ENCODE data around the gene SBF2.

The SBF2 gene

DNA sequence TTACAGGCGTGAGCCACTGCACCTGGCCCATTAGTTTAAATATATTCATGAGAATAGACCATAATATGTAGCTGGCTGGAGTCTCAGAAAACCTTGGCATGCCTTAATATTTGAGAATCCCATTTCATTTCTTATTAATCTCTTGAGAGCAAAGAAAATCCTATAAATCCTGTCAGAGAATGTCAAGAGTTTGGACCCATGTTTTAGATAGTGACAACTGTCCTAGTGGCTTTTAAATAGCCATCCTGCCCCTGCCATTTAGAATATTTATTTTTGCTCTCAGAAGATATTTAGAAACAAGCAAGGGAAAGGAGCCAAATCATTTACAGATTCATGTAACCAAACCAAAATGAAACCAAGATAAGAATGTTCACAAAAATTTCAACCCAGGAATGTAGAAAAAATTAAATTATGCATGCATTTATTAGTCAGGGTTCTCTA is 522.9 kb downstream of the SBF2 start:
- no peak overlapping the region for H3K27ac ChIP-seq

DNA sequence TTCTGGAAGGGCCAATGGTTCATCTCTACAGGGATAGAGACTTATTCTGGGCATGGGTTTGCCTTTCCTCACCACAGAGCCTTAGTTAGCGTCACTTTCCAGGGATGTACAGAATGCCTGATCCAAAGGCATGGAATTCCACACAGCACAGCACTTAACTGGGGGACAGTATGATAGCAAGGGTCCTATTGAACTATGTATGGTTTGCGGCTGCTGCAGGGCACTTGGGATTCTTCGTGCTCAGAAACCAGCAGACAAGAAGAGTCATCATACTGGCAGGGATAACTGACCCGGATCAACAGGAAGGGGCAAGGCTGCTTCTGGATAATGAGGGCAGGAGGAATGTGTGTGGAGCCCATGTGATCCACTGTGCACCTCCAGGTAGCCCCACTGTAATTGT is 524.4 kb downstream of the SBF2 start:
- TF ChIP-seq ZFX (IDR thresholded peaks at IDR 0.05): no peak
- TF ChIP-seq, protein P1, sequence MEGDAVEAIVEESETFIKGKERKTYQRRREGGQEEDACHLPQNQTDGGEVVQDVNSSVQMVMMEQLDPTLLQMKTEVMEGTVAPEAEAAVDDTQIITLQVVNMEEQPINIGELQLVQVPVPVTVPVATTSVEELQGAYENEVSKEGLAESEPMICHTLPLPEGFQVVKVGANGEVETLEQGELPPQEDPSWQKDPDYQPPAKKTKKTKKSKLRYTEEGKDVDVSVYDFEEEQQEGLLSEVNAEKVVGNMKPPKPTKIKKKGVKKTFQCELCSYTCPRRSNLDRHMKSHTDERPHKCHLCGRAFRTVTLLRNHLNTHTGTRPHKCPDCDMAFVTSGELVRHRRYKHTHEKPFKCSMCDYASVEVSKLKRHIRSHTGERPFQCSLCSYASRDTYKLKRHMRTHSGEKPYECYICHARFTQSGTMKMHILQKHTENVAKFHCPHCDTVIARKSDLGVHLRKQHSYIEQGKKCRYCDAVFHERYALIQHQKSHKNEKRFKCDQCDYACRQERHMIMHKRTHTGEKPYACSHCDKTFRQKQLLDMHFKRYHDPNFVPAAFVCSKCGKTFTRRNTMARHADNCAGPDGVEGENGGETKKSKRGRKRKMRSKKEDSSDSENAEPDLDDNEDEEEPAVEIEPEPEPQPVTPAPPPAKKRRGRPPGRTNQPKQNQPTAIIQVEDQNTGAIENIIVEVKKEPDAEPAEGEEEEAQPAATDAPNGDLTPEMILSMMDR (conservative IDR thresholded peaks at IDR 0.05): no peak
- no peak overlapping the region for H3K27ac ChIP-seq

More for the DNA sequence above, 522.9 kb downstream of the SBF2 start:
- TF ChIP-seq, protein P1 (conservative IDR thresholded peaks at IDR 0.05): no peak
- no peak for TF ChIP-seq ZFX (IDR thresholded peaks at IDR 0.05)

DNA sequence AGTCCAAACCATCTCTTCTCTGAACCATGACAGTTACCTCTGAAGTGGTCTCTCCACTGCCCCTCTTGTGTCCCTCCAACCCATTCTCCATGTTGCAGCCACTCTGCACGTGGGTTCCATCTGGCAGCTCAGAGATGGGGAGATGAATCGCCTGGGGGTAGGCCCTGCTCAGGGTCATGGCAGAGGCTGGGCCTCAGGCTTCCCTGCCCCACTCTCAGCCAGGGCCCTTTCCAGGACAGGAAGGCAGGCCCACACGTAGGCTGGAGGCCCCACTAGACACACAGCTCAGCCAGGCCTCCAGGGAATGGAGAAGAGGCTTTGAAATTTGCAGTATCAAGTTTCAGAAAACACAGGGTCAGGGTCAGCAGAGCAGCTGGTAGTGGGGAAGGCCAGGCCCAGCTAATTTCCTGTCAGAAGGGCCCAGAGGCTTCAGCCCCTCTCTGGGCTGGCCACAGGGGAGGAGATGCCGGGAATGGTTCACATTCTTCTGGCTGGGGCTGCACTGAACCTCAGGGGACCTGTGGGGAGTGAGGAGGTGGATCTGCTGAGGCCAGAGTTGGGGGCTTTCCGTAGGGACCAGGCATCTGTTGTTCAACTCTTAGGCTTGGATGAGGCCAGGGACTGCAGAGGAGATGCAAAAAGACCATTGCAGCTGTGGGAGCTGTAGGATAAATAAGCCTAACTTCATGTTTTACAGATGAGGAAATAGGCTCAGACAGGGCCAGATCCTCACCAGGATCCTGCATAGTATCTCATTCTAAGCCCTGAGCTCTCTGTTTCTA is 528.5 kb downstream of the SBF2 start:
- no peak overlapping the region for H3K27ac ChIP-seq
- TF ChIP-seq, protein P1 (conservative IDR thresholded peaks at IDR 0.05): no peak
- no peak for TF ChIP-seq ZFX (IDR thresholded peaks at IDR 0.05)

DNA sequence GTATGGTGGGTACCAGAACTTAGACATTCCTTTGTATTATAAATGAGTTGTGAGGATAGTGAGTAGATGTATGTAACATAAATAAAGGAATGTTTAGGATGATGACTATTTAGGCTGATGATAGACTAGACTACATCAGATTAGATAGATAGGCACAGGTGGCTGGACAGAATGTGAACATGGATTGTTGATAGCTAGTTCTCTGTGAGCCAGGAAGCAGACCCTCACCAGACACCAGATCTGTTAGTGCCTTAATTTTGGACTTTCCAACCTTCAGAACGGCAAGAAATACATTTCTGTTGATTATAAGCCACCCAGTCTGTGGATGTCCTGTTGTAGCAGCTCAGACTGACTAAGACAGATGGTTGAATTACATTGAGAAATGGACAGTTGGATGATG is 530.7 kb downstream of the SBF2 start:
- TF ChIP-seq ZFX (IDR thresholded peaks at IDR 0.05): no peak
- TF ChIP-seq, protein P1 (conservative IDR thresholded peaks at IDR 0.05): no peak
- no peak overlapping the region for H3K27ac ChIP-seq

DNA sequence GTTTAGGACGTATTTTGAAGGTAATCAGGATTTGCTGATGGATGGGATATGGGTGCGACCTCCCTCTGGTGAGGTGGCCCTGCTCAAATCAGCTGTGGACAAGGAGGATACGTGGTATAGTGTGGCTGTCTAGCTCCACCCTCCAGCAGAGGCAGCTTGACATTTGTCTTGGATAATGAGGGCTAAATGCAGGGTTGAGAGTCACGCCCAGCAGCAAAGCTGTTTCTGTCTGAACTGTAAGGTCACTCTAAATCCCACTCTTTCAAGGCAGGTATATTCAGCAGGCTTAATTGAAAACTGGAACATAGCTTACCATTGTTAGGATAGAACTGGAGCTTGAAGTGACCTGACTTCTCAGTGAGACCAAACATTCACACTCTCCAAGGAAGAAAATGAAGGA is 531.5 kb downstream of the SBF2 start:
- no peak overlapping the region for H3K27ac ChIP-seq
- TF ChIP-seq ZFX (IDR thresholded peaks at IDR 0.05): no peak
- TF ChIP-seq, protein P1 (conservative IDR thresholded peaks at IDR 0.05): no peak

DNA sequence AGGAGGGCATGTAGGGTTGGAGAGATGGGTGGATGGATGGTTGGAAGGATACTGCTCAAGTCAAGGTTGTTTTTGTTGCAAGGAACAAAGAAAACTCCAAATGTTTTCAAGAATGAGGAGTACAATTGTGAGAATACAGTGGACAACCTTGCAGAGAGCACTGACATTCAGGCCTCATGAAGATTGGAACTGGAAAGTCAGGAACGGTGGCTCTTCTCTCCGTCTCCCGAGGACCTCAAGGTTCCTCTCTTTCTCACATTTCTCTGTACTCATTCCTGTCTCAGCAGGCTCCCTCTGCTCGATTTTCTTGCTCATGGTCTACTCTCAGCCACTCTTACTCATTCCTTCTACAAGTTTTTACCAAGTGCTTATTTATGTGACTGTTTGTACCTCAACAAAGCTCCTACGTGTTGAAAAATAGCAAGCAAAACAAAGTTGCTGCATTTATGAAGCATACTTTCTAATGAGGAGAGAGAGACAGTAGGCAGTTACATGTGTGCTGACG is 532.5 kb downstream of the SBF2 start:
- TF ChIP-seq, protein P1 (conservative IDR thresholded peaks at IDR 0.05): no peak
- TF ChIP-seq ZFX (IDR thresholded peaks at IDR 0.05): no peak
- H3K27ac ChIP-seq: no peak overlapping the region

DNA sequence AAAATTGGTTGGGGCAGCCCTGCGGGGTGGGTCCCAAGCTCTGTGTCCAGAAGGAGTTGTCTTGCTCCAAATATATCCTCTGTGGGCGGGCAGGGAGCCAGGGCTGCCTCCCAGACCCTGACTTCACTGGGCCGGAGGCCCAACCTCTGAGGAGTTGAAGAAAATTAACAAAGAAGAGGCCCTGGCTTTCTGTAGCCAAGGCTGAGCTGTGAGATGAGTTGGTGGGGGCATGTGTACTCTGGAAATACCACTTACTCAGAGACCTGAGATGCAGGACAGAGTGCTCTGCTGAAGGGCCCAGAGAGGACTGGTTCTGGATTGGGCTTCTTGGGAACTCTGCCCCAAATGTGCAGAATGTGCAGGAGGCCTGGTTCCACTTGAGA is 533.8 kb downstream of the SBF2 start:
- H3K27ac ChIP-seq: peak overlapping the region; percentile 61; the same call in 1 of the 2 replicates
- TF ChIP-seq ZFX (IDR thresholded peaks at IDR 0.05): no peak
- TF ChIP-seq, protein P1 (conservative IDR thresholded peaks at IDR 0.05): no peak

Data from C4-2B (cell line).